GM18861 (cell line): ENCODE data around the gene ANTKMT.
A peak's percentile ranks its signal among the peaks of the same experiment; 100 is the strongest.
"Not testable (repeated sequence)": the region's sequence is repeated elsewhere in the genome, so short reads cannot be mapped to it uniquely, and the experiment has no call there.

Source experiments
- ATAC-seq: cut with Tn5 transposase; IDR thresholded peaks from one replicate; pipeline ENCODE4 v1.9.1; 2021; ENCODE audit not compliant: unreplicated experiment

The ANTKMT gene

DNA sequence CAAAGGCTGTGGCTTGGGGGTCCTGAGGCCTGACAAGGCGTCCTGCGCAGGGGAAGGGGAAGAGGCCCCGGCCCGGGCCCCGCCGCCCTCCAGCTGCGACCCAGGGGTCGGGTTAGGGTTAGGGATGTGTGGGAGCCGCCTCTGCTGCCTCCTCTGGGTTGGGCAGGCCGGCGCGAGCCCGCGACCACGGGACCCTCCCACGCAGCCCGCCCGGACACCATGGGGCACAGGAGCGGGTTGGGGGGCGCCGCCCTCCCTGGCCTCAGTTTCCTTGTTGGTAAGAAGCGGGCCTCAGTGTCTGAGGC lies 19.5 kb downstream of the ANTKMT start:
- ATAC-seq = no peak

DNA sequence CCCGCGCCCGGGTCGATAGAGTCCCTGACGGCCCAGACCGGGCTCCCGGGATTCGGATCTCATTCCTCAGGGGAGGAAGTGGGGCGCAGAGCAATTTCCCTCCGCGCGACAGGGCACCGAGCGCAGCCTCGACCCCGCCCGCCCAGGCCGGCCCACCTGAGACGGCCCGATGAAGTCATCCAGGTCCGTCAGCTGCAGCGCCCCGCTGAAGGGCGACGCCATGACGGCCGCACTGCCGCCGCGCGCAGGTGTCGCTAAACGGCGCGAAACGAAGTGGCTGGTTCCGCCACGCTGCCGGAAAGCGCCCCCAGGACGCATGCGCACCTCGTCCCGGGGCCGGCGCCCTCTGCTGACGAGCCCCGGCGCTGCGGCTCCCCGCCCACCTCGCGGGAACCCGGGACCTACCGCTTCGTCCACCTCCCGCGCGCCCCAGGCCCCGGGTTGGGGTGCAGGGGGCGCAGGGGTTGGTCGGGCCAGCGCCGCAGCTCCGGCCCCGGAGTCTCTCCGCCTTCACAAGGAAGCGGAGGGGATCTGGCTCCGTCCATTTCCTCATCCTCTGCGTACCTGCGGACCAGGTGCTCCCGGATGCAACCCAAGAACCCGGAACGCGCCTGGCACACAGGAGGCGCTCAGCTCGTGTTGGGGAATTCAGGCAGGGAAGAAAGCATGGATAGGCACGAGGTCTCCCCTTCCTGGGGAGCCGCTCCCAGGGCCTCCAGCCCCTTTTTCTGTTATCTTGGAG lies 20.0 kb downstream of the ANTKMT start, which contains the start of gene CIAO3:
Gene CIAO3 (minus strand): TSS at position 234 of the 742 bp plus-strand sequence. CDS start 12 bp downstream, at position 222.
- peak; percentile 78 for ATAC-seq

DNA sequence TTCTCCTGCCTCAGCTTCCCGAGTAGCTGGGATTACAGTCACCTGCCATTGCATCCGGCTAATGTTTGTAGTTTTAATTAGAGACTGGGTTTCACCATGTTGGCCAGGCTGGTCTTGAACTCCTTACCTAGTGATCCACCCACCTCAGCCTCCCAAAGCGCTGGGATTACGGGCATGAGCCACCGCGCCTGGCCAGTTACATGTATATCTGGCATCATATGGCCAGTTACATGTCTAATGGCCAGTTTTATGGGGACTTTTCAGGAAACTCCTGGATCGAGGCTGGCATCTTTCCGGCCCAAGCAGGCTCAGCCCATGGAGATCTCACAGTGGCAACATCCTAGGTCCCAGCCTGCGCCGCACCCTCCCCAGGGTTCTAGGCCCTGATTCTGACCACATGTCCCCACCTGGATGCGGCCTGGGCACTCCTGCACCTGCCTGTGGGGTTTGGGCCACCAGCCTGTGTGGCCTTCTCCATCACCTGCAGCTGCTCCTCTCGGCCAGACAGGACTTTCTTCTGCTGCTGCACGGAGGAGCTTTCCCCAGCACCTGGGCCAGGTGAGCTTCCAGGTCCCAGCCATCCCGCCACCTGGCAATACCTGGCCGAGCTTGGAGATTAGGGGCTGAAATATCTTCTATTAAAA lies 21.2 kb downstream of the ANTKMT start:
- ATAC-seq = no peak

GRCh38 chr16:742894-743293 lies 21.9 kb downstream of the ANTKMT start:
- ATAC-seq = not testable (repeated sequence)

- ATAC-seq = no peak
Measured at GRCh38 chr16:743794-744500, 23.0 kb downstream of the ANTKMT start.

DNA sequence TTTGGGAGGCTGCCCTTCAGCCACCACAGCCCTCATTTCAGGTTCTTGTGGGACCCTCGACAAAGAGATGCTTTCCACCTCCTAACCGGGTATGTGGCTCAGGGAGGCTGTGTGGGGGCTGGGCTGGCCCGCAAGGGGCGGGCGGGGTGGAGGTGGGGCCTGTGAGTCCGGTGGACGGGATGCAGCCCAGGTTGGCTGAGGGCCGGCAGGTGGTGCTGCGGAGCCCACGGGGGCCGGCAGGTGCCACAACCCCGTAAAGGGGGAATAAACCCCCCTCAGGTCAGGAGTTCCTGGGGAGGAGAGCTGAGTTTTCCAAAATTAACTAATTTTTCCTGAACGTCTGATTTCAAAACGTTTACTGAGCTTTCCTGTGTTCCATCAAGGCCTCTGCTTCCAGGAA lies 24.8 kb downstream of the ANTKMT start:
- ATAC-seq = no peak

DNA sequence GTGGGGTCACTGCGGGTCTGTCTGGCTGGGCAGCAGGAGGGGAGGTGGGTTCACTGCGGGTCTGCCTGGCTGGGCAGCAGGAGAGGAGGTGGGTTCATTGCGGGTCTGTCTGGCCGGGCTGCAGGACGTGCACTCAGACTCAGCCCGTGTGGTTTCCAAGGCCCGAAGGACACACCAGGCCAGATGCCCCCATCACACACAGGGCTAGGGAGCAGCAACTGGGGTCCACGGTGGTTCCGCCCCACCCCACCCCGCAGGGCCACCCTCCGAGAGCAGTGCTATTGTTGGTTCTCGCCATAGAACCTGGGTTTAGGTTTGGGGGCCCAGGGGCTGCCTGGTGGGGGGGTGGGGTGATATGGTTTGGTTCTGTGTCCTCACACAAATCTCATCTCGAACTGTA lies 25.7 kb downstream of the ANTKMT start:
- ATAC-seq = no peak

GRCh38 chr16:747978-748746 lies 27.2 kb downstream of the ANTKMT start:
- no peak for ATAC-seq

DNA sequence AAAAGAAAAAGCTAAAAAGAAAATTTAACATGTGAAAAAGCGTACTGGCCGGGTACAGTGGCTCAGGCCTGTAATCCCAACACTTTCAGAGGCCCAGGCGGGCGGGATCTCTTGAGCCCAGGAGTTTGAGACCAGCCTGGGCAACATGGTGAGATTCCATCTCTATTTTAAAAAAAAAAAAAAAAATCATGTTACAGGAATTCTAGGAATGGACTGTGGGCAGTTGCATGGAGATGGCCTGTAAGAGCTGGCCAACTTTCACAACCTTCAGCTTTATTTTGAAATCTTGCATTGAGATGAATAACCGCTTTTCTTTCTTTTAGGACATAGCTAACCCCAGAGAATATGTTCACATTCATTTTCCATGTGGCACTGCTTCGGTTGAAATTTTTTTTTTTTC lies 28.1 kb downstream of the ANTKMT start:
- no peak for ATAC-seq

GRCh38 chr16:750485-750884 lies 29.5 kb downstream of the ANTKMT start:
- ATAC-seq = no peak

GRCh38 chr16:751152-752006 lies 30.4 kb downstream of the ANTKMT start:
- no peak for ATAC-seq

DNA sequence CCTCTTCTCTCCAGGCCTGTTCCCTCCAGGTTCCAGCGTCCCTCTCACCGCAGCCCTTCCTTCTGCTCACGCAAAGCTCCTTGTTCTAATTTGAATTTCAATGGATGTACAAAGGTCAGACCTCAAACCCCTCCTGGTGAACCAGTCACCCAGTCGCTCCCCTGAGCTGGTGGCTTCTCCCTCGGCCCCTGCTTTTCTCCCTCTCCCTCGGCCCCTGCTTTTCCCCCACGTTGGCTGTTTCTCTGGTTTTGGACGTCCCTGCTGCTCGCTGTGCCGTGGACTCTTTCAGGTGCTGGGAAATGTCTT lies 31.0 kb downstream of the ANTKMT start:
- no peak for ATAC-seq

GRCh38 chr16:754121-754607 lies 33.2 kb downstream of the ANTKMT start:
- ATAC-seq = not testable (repeated sequence)

DNA sequence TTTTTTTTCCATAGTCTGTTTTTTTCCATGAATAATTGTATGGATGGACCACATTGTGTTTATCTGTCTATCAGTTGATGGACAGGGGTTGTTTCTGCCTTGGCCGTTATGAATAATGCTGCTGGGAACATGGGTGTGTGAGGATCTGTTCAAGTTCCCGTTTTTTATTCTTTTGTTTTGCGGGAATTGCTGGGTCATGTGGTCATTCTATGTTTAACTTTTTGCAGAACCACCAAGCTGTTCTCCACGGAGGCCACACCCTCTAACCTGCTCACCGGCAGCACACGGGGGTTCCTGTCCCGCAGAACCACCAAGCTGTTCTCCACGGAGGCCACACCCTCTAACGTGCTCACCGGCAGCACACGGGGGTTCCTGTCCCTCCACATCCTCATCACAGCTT lies 33.7 kb downstream of the ANTKMT start:
- ATAC-seq = no peak

GRCh38 chr16:756428-756827 lies 35.5 kb downstream of the ANTKMT start:
- no peak for ATAC-seq

- no peak for ATAC-seq
Measured at GRCh38 chr16:759110-759910, 38.4 kb downstream of the ANTKMT start.

GRCh38 chr16:760065-760464 lies 39.1 kb downstream of the ANTKMT start:
- ATAC-seq = no peak

GRCh38 chr16:760545-761343 lies 39.8 kb downstream of the ANTKMT start, which contains the start of gene MSLN:
MSLN (plus strand) TSS chr16:760734; CDS start chr16:762681, 1,947 bp downstream.
- ATAC-seq = no peak
